ENCODE measurements around the gene FRMD6. TPM values are rescaled to one million over a fixed set of nuclear protein-coding genes. Genes with fewer than 3 reads are reported as not detected.

Gene FRMD6
- total RNA-seq, 1 experiment from 2014 or later: 11.4 TPM

- H4K20me1 ChIP-seq (ENCODE audit: insufficient read depth): no peaks in the 10 kb centered on the region
- no peak overlapping the region for H3K4me2 ChIP-seq (ENCODE audit: low read length)
- BruUV-seq (replicated peaks): no TSS peak
- no peak overlapping the region for H3K4me3 ChIP-seq (replicated peaks in 1 of 2; ENCODE audit: low read depth in 1 of 2, low read length in 2 of 2)
- no peaks in the 10 kb centered on the region for H3K27me3 ChIP-seq (ENCODE audit: insufficient read depth, low read length)
- no peak overlapping the region for H2AFZ ChIP-seq (ENCODE audit: low read depth, low read length, poor library complexity, severe bottlenecking)
- intact Hi-C loops (cut with micrococcal nuclease): no loop called here
- ChIA-PET CTCF (no interaction called here), RAD21 (ENCODE audit: low non-redundant PET in 1 of 2, low total read pairs in 2 of 2, uncharacterized antibody in 2 of 2, unreplicated experiment in 2 of 2) (no interaction called here), POLR2A (no interaction called here)
- no peak overlapping the region for H3K27ac ChIP-seq (ENCODE audit: low read depth, low read length)
- no peaks in the 10 kb centered on the region for H3K9me2 ChIP-seq (ENCODE audit: insufficient read depth)
- no peaks in the 10 kb centered on the region for H3K9me3 ChIP-seq (ENCODE audit: control insufficient read depth in 1 of 2, insufficient read depth in 1 of 2, low read depth in 1 of 2, low read length in 2 of 2)
- DNase-seq (ENCODE audit: low read depth, low spot score) (no peak), ATAC-seq (no peak)
- H3K4me1 ChIP-seq (ENCODE audit: control insufficient read depth in 1 of 2, insufficient read depth in 2 of 2, low read length in 2 of 2): no peaks in the 10 kb centered on the region
- H3K9ac ChIP-seq (ENCODE audit: low read length): no peak overlapping the region
- H3K36me3 ChIP-seq (ENCODE audit: control insufficient read depth in 1 of 2, insufficient read depth in 2 of 2, low read length in 2 of 2): no peaks in the 10 kb centered on the region
- H3K79me2 ChIP-seq (ENCODE audit: insufficient read depth, low read length): no peaks in the 10 kb centered on the region
- TF ChIP-seq TCF7L2 (IDR thresholded peaks at IDR 0.05; ENCODE audit: borderline replicate concordance, extremely low read depth, insufficient read depth, insufficient read length): no peak
- no peak for TF ChIP-seq CBX3 (IDR thresholded peaks at IDR 0.05; ENCODE audit: low read depth)
These were observed 33.0 kb downstream of the FRMD6 start for GRCh38 chr14:51684760-51685159.

DNA sequence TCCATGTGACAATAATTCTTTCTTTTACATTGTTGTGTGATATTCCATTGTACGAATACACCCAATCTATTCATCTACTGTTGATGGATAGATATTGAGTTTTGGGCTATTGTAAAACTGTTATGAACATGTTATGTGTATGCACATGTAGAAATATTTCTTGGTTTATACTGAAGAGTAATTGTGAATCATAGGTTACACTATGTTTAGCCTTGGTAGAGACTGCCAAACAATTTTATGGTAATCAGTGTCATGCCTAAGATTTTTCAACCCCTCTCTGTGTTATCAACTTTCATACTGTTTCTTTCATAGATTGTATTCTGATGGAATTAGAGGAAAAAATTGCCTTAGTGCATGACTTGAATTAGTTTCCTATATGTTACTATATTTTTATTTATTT lies 39.5 kb downstream of the FRMD6 start:
- ATAC-seq: no peak
- no peak overlapping the region for H3K27ac ChIP-seq (ENCODE audit: low read depth, low read length)
- H3K4me3 ChIP-seq (replicated peaks in 1 of 2; ENCODE audit: low read depth in 1 of 2, low read length in 2 of 2): no peak overlapping the region
- no peak overlapping the region for H2AFZ ChIP-seq (ENCODE audit: low read depth, low read length, poor library complexity, severe bottlenecking)
- no peak overlapping the region for H3K4me2 ChIP-seq (ENCODE audit: low read length)
- no peaks in the 10 kb centered on the region for H3K9me2 ChIP-seq (ENCODE audit: insufficient read depth)
- no peaks in the 10 kb centered on the region for H3K4me1 ChIP-seq (ENCODE audit: control insufficient read depth in 1 of 2, insufficient read depth in 2 of 2, low read length in 2 of 2)
- H3K79me2 ChIP-seq (ENCODE audit: insufficient read depth, low read length): no peaks in the 10 kb centered on the region
- H4K20me1 ChIP-seq (ENCODE audit: insufficient read depth): no peaks in the 10 kb centered on the region
- TF ChIP-seq EZH2 (IDR thresholded peaks at IDR 0.05): no peak
- no peak for TF ChIP-seq FOSL1 (IDR thresholded peaks at IDR 0.05; ENCODE audit: low read depth)
- no peak for TF ChIP-seq SIN3A (IDR thresholded peaks at IDR 0.05; ENCODE audit: low read depth)
- TF ChIP-seq SP1 (IDR thresholded peaks at IDR 0.05; ENCODE audit: low read depth): no peak
- no peak for TF ChIP-seq POLR2A (IDR thresholded peaks at IDR 0.05; ENCODE audit: borderline replicate concordance, extremely low read depth, insufficient read depth, insufficient read length)
- TF ChIP-seq YY1 (IDR thresholded peaks at IDR 0.05; ENCODE audit: extremely low read depth, insufficient replicate concordance, low read depth, low read length): no peak
- no peak for TF ChIP-seq POLR2AphosphoS5 (IDR thresholded peaks at IDR 0.05; ENCODE audit: low read depth, low read length)
- no peak for TF ChIP-seq CEBPB (IDR thresholded peaks at IDR 0.05; ENCODE audit: low read depth)
- no peak for TF ChIP-seq ELF1 (IDR thresholded peaks at IDR 0.05; ENCODE audit: borderline replicate concordance, low read depth)
- TF ChIP-seq, protein P1, sequence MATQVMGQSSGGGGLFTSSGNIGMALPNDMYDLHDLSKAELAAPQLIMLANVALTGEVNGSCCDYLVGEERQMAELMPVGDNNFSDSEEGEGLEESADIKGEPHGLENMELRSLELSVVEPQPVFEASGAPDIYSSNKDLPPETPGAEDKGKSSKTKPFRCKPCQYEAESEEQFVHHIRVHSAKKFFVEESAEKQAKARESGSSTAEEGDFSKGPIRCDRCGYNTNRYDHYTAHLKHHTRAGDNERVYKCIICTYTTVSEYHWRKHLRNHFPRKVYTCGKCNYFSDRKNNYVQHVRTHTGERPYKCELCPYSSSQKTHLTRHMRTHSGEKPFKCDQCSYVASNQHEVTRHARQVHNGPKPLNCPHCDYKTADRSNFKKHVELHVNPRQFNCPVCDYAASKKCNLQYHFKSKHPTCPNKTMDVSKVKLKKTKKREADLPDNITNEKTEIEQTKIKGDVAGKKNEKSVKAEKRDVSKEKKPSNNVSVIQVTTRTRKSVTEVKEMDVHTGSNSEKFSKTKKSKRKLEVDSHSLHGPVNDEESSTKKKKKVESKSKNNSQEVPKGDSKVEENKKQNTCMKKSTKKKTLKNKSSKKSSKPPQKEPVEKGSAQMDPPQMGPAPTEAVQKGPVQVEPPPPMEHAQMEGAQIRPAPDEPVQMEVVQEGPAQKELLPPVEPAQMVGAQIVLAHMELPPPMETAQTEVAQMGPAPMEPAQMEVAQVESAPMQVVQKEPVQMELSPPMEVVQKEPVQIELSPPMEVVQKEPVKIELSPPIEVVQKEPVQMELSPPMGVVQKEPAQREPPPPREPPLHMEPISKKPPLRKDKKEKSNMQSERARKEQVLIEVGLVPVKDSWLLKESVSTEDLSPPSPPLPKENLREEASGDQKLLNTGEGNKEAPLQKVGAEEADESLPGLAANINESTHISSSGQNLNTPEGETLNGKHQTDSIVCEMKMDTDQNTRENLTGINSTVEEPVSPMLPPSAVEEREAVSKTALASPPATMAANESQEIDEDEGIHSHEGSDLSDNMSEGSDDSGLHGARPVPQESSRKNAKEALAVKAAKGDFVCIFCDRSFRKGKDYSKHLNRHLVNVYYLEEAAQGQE (IDR thresholded peaks at IDR 0.05; ENCODE audit: low read depth): no peak
- TF ChIP-seq, protein P2, sequence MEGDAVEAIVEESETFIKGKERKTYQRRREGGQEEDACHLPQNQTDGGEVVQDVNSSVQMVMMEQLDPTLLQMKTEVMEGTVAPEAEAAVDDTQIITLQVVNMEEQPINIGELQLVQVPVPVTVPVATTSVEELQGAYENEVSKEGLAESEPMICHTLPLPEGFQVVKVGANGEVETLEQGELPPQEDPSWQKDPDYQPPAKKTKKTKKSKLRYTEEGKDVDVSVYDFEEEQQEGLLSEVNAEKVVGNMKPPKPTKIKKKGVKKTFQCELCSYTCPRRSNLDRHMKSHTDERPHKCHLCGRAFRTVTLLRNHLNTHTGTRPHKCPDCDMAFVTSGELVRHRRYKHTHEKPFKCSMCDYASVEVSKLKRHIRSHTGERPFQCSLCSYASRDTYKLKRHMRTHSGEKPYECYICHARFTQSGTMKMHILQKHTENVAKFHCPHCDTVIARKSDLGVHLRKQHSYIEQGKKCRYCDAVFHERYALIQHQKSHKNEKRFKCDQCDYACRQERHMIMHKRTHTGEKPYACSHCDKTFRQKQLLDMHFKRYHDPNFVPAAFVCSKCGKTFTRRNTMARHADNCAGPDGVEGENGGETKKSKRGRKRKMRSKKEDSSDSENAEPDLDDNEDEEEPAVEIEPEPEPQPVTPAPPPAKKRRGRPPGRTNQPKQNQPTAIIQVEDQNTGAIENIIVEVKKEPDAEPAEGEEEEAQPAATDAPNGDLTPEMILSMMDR (IDR thresholded peaks at IDR 0.05 in 2 of 3, conservative IDR thresholded peaks at IDR 0.05 in 1 of 3; ENCODE audit: borderline replicate concordance in 1 of 3, insufficient read depth in 1 of 3, low read depth in 2 of 3, low read length in 2 of 3): no peak
- no peak for TF ChIP-seq RAD21 (IDR thresholded peaks at IDR 0.05; ENCODE audit: low read depth)
- no peak for TF ChIP-seq SRF (IDR thresholded peaks at IDR 0.05; ENCODE audit: low read depth)
- TF ChIP-seq ZFX (IDR thresholded peaks at IDR 0.05): no peak
- RAD21 ChIA-PET (ENCODE audit: low non-redundant PET in 1 of 2, low total read pairs in 2 of 2, uncharacterized antibody in 2 of 2, unreplicated experiment in 2 of 2): no interaction called here
- POLR2A ChIA-PET: no interaction called here
- H3K9me3 ChIP-seq (ENCODE audit: control insufficient read depth in 1 of 2, insufficient read depth in 1 of 2, low read depth in 1 of 2, low read length in 2 of 2): no peaks in the 10 kb centered on the region
- intact Hi-C loops (cut with micrococcal nuclease): no loop called here
- DNase-seq (ENCODE audit: low read depth, low spot score): no peak
- H3K9ac ChIP-seq (ENCODE audit: low read length): no peak overlapping the region
- CTCF ChIA-PET: no interaction called here
- no peaks in the 10 kb centered on the region for H3K36me3 ChIP-seq (ENCODE audit: control insufficient read depth in 1 of 2, insufficient read depth in 2 of 2, low read length in 2 of 2)
- H3K27me3 ChIP-seq (ENCODE audit: insufficient read depth, low read length): no peaks in the 10 kb centered on the region
- BruUV-seq (replicated peaks): no TSS peak

All from HCT116 (cell line).